HG02943 (cell line): ENCODE data around the gene FCN3.
A peak's percentile ranks its signal among the peaks of the same experiment; 100 is the strongest.

ENCODE experiments used
- ATAC-seq: cut with Tn5 transposase; IDR thresholded peaks from one replicate; pipeline ENCODE4 v1.9.1; 2021; ENCODE audit warnings: mild to moderate bottlenecking, low read depth, moderate library complexity; ENCODE audit not compliant: unreplicated experiment

The FCN3 gene

DNA sequence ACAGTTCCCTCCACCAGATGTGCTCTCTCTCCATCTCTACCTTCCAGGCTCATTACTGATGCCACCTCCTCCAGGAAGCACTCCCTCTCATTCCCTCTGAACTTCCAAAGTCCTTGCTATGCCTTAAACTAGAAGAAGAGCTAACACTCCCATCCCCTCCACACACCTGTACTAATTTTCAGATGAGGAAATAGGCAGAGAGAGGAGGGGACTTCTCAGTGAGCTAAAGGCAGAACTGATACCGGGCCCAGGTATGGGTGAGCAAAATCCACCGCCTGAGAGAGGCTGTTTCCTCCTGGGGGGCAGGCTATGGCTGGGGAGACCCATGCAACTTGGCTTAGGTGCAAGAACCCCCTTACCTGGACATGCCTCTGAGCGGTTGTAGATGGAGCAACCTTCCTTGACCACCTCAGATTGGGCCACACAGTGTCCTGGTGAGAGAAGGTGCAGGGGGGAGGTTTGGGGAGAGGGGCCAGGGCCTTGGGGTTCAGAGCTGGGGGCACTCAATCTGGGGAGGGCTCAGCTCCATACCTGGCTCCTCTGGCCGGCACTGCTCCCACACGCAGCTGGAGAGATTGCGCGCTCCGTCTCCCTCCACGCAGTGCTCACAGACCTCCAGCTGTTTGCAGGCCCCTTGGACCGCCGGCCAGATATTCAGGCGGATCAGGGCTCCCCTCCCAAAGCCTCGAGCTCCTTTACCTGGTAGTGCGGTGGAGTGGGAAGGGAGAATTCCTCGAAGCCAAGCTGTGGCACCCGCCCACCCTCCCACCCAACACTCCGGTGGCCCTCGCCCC, 7.5 kb upstream of the FCN3 start:
- ATAC-seq = no peak

- no peak for ATAC-seq
These were observed 6.4 kb upstream of the FCN3 start for GRCh38 chr1:27380766-27381733.

- no peak for ATAC-seq
These were observed 5.6 kb upstream of the FCN3 start for GRCh38 chr1:27380224-27380623.

DNA sequence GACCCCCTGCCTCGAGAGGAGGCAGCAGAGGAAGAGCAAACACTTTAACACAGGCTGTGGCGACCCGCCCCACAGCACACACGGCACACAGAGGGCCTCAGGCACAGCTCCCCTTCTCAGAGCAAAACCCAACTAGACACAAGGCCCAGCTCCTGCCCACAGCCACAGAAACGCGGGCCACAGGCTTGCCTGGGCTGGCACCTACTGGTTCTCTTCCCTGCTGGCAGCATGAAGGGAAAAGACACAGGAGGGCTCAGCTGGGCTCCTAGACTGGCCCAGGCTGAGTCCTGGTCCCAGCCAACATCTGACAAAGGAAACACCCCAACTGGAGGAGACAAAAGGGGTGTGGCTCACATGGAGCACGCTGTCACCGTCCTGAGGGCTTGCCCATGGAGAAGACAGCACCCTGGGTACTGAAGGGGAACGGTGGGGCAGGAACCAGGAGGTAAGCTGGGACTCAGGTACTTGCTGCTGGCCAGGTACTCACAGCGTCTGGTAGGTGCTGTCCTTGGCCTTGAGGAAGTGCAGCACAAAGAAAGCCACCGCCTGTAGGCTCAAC, 5.0 kb upstream of the FCN3 start:
- no peak for ATAC-seq

DNA sequence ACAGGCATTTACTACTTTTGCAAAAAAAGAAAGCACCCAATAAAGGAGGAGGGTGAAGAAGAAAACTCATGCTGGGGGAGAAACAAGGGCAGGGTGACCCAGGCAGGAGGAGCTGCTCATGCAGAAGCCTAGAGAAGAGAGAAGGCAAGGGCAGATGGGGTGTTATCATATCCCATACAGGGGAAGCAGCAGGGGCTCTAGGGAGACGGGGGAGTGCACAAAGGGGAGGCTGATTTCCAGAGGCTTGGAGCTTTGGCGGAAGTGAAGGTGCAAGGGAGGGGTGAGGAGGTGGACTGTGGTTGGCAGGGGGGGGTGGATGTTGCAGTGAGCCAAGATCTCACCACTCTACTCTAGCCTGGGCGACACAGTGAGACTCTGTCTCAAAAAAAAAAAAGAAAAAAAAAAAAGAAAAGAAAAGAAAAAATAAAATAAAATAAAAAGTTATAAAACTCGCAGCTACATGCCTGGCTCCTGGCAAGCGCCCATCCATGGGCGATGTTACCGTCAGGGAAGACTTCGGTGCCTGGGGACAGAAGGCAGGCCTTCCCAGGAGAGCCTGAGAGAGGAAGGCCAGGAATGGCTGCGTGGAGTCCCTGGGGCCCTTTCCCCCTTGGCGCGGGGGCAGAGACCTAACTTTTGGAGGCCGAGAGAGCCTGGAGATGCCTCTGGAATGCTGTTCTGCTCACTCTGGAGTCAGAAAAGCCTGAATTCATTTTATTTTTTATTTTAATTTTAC, 3.3 kb upstream of the FCN3 start:
- no peak for ATAC-seq

GRCh38 chr1:27372808-27373690, 1.6 kb downstream of the FCN3 start:
- no peak for ATAC-seq

- ATAC-seq = no peak
These were observed 2.4 kb downstream of the FCN3 start for GRCh38 chr1:27372022-27372807.

DNA sequence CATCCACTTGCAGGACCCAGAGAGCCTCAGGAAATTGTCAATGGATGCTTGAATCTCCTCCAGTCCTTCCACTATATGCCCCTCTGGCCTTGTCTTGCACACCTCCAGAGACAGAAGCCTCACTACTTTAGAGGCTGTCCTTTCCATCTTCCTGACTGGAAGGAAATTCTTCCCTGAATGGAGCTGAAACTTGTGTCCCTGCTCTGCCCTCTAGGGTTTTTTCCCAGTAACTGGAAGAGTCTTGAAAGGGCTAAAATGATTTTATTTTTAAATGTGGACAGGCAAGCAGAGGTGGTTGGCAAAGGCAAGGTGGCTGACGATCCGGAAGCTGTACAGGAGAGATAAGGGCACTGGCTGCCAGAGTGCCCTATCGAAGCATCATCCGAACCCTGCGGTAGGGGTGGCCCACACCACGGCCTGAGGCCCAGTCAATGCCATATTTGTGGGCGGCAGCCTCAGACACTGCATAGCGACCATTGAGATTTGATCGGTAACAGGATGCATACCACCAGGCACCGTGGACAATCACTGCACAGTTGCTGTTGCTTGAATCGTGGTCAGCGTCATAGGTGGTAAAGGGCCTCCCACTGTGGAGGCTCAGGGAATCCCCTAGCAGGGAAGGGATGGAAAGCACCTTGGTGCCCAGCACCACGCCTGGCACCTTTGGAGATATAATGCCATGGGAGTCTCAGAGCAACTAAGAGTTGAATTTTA, 5.6 kb downstream of the FCN3 start:
- ATAC-seq = no peak

DNA sequence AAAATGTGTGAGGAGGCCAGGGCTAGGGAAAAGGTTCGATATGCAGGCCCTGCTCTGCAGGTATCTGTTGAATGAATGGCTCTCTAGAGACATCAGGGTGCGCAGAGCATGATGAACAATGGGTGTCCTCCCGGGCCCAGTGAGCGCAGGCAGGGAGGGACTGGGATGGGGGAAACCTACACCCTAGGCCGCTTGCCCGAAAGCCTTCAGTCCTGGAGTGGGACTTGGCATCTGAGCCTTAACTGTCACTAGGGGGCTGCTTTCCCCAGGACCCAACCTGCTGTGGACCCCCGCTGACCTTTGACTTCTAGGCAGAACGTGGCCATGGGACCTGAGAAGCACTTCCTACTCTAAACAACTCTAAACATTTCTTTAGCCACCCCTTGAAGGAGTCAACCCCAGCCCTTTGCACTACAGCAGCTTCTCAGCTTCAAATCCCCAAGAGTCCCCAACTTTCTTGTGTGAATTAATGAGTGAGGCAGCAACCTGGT, 7.4 kb downstream of the FCN3 start:
- ATAC-seq = no peak

GRCh38 chr1:27366411-27367159, 8.0 kb downstream of the FCN3 start, which contains the start of gene MAP3K6:
TSS of gene MAP3K6 (minus strand) at chr1:27366961. CDS start at chr1:27366597, 364 bp downstream.
- peak; percentile 24 for ATAC-seq

GRCh38 chr1:27366113-27366410, 8.6 kb downstream of the FCN3 start:
- peak; percentile 41 for ATAC-seq

DNA sequence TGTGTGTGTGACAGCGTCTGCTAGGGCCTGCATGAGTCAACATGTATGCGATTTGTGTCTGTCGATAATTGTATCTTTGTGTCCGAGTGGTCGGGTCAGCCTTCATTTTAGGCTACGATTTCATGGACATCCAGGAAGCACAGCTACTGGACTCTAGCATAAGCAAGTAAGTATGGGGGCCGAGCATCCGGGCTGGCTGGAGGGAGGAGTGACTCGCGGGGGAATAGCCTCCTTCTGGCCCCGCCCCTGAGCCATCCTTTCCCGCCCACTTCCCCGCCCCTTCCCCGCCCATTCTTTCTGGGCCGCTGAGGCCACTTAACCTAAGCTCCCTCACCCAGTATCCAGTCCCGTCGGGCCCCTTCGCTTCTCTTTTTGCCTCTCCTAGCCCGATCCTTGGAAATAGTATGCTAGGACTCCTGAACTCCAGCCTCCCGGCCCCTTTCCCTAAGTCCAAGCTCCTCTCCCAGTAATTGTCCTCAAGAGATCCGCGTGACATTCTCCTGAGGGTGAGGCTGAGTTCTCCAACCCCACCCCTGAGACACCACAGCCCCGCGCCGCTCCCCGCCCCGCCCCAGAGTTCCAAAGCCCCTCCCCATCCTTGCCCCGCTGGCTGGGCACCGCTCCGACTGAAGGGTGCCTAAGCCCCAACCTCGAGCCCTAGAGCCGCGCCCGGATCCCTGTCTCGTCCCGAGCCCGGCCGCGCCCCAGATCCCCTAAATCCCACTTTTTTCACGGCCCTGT, 9.1 kb downstream of the FCN3 start:
- ATAC-seq = peak; percentile 41

GRCh38 chr1:27364696-27365371, 9.8 kb downstream of the FCN3 start:
- no peak for ATAC-seq

DNA sequence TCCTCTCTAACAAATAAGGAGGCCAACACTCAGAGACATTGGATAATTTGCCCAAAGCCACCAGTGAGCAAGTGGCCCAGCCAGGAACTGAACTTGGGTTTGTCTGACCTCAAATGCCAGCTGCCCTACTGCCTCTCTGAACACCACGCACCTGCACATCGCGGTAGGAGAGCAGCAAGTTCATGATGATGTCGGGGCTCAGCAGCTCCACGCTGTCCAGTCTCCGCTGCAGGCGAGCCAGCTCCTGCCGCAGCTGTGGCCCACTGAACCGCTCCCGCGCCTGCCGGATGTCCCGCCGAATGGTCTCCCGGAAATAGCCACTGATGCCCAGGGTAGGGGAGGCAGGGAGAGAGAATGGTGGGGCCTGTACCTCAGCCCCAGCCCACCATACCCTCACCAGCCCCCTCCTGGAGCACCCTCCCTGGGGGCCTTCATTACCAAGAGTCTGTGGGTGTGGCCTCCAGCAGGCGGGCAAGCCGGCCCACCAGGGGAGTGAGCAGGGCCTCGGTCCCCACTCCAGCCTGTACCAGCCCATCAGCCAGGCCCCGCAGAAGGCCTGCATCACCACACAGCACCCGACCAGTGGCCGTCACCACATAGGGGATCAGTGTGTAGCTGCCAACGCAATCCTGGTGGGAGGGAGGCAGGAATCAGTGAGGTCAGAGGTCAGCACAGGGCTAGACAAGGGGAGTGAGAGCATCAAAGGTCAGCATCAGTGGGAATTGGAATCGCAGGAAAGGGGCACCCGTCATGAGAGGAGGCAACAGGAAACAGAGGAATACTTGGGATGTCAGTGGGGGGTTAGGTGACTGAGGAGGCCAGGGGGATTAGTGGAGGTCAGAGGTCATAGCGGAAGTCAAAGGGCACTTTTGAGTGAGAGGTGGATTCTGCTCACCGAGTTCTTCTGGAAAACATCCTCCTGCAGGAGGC, 10.6 kb downstream of the FCN3 start:
- no peak for ATAC-seq

DNA sequence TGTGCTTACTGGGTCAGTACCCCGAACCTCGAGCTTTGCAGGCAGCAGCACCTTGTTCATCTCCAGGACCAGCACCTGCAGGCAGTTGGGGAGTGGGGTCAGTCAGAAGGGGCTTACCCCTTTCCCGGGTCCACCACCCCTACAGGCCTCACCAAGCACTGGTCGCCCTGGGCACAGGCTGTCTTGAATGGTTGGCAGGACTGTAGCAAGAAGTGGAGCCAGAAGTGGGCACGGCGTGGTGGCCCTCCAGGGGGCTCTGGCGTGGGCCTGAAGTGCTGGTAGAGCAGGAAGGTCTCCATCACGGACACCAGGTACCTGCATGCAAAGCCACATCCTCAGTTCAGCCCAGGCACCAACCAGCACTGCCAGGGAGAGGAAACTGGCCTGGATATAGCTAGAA, 13.1 kb downstream of the FCN3 start:
- ATAC-seq = no peak
